ENCODE results near the gene NTN1.

Gene NTN1

DNA sequence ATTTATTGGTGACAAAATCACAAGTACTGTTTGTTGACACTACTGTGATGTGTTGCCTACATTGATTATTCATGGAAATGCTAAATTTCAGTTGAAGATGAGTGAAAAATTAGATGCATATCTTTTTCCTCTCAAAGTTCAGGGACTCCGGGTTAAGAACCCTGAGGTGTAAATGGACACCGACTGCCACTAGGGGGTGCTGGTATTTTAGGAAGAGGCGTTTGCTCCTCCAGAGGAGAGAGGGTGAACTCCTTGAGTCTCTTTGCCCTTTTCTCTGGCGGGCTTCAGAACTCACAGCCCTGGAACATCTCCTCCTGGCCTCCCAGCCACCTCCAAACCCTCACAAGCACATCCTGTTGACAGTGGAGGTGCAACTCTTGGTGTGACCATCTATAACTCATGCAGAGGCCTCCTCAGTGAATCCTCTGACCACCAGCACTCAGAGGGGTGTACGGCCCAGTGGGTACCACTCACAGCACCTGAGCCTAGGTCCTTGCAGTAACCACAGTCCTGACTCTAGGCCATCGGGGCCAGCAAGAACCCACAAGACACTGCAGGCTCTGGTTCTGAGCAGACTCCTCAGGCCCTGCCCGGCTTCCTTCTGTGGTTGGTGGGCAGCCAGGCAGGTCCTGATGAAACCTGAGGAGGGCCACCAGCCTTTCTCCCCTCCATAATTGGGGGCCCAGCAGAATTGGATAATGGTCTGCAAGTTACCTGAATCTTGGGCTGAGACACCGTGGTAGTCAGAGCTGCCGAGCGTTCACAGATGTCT, 29.6 kb upstream of the NTN1 start:
- no peak for DNase-seq (ENCODE audit: insufficient read length, low spot score)
- peak; percentile 48 for FAIRE-seq

DNA sequence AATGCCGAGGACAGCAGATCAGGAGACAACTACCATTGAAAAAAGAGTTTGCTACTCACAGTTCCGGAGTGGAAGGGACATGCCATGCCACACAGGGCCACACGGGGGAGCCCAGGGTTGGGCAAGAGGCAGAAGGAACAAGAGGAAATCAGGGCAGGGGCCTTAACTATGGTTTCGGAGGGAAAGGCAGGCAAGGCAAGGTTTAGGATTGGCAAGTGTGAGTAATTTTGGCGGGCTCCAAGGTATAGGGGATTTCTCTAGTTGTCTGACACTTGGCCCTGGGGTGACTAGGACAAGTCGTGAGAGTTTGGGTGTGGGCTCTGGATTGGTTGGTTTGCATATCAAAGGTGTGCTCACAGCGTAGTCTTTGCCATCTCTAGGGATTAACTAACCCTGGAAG, 27.0 kb upstream of the NTN1 start:
- DNase-seq (ENCODE audit: insufficient read length, low spot score) (no peak), FAIRE-seq (peak; percentile 33)
- TF ChIP-seq POLR2AphosphoS5 (IDR thresholded peaks at IDR 0.05; ENCODE audit: low read depth, low read length) (no peak), SPI1 (IDR thresholded peaks at IDR 0.05; ENCODE audit: low read depth, low read length) (no peak), POU2F2 (IDR thresholded peaks at IDR 0.05; ENCODE audit: low read depth, low read length) (0 out of 2 replicates have a peak, but pooled peaks have one; percentile 52), PAX5 (IDR thresholded peaks at IDR 0.05; ENCODE audit: insufficient read depth, low read length, severe bottlenecking) (no peak)

More for the DNA sequence above, 29.6 kb upstream of the NTN1 start:
- no peak for TF ChIP-seq TAF1 (IDR thresholded peaks at IDR 0.05; ENCODE audit: low read depth, low read length)
- TF ChIP-seq POLR2A (IDR thresholded peaks at IDR 0.05; ENCODE audit: low read depth, low read length): no peak
- TF ChIP-seq POLR2AphosphoS5 (IDR thresholded peaks at IDR 0.05; ENCODE audit: low read depth, low read length): no peak
- TF ChIP-seq SPI1 (IDR thresholded peaks at IDR 0.05; ENCODE audit: low read depth, low read length): no peak

DNA sequence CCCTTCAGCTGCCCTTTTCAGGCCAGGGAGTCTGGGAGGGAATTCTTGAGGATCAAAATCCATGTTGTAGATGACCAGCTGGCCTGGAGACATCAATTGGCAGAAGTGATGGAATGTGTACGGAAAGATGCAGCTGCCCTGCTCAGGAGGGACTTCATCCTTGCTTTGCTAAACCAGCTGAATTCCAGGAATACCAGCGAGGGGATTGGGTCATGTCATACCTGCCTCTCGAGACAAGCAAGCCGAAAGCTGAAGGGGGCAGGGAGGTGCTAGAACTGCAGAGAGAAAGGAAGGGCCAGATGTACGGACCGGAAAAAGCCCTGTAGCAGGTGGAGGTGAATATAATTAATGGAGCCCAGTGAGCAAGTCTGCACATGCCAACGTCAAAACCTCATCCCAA, 25.6 kb upstream of the NTN1 start:
- no peak for TF ChIP-seq POLR2A (IDR thresholded peaks at IDR 0.05; ENCODE audit: low read depth, low read length)
- no peak for TF ChIP-seq POU2F2 (IDR thresholded peaks at IDR 0.05; ENCODE audit: low read depth, low read length)
- TF ChIP-seq TAF1 (IDR thresholded peaks at IDR 0.05; ENCODE audit: low read depth, low read length): no peak
- no peak for TF ChIP-seq PAX5 (IDR thresholded peaks at IDR 0.05; ENCODE audit: insufficient read depth, low read length, severe bottlenecking)
- TF ChIP-seq SPI1 (IDR thresholded peaks at IDR 0.05; ENCODE audit: low read depth, low read length): no peak
- TF ChIP-seq POLR2AphosphoS5 (IDR thresholded peaks at IDR 0.05; ENCODE audit: low read depth, low read length): no peak
- peak; percentile 9 for FAIRE-seq
- no peak for DNase-seq (ENCODE audit: insufficient read length, low spot score)

DNA sequence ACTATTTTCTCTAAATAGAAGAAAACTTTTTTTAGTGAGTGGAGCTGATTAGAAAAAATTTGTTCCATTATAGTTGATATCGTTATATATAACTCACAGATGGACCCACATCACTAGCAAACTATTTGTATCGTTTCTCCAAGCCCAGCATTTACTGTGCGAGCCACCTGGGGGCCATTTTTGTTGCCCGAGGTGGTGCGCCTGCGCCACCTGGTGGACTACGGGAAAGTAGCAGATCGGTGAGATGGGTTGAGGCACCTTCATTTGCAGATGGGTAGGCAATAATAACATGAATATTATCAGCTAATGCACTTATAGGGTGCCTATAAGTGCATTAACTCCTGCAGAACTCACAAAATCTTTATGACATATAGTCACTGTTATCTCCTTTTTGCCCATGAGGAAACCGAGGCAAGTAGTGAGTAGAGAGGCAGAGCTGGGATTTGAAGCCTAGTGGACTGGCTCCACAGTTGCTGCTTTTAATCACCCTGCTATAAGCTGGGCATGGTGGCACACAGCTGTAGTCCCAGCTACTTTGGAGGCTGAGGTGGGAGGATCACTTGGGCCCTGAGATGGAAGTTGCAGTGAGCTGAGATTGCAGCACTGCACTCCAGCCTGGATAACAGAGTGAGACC, 23.2 kb upstream of the NTN1 start:
- DNase-seq (ENCODE audit: insufficient read length, low spot score): peak; percentile 61
- FAIRE-seq: peak; percentile 91

DNA sequence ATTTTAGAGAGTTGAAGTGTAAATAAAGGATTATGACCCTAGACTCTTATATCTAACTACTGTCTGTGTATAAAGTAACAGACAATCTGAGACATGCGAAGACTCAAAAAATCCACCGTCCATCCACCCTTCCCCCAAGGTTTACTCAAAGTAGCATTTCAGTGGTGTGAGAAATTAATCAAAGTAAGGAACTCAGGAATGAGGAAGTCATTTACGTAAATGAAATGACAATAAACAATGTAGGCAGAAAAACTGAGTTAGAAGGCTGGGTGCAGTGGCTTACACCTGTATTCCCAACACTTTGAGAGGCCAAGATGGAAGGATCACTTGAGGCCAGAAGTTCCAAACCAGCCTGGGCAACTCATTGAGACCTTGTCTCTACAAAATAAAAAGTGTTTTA, 19.8 kb upstream of the NTN1 start:
- FAIRE-seq: no peak
- TF ChIP-seq SPI1 (IDR thresholded peaks at IDR 0.05; ENCODE audit: low read depth, low read length): peak; percentile 79
- no peak for TF ChIP-seq POU2F2 (IDR thresholded peaks at IDR 0.05; ENCODE audit: low read depth, low read length)
- DNase-seq (ENCODE audit: insufficient read length, low spot score): no peak

More for the DNA sequence above, 23.2 kb upstream of the NTN1 start:
- TF ChIP-seq POU2F2 (IDR thresholded peaks at IDR 0.05; ENCODE audit: low read depth, low read length) (no peak), PAX5 (IDR thresholded peaks at IDR 0.05; ENCODE audit: insufficient read depth, low read length, severe bottlenecking) (no peak), SPI1 (IDR thresholded peaks at IDR 0.05; ENCODE audit: low read depth, low read length) (no peak), POLR2A (IDR thresholded peaks at IDR 0.05; ENCODE audit: low read depth, low read length) (no peak), POLR2AphosphoS5 (IDR thresholded peaks at IDR 0.05; ENCODE audit: low read depth, low read length) (no peak), TAF1 (IDR thresholded peaks at IDR 0.05; ENCODE audit: low read depth, low read length) (no peak)

DNA sequence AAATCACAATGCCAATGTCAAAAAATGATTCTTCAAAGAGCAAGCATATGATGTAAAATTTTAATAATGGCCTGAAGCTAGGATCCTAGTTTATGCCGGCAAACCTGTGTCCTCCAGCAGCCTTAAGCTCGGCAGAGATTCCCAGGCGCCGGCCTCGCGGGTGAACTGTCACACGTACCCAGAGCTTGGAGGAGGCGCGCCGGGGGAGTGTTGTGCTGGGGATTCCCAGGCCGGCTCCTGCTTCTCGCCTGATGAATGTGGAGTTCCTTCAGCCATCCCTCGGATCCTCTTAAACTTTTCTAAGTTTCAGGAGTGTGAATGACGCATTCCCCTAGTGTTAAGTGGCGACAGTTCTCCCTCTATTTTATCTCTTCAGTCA, 19.1 kb upstream of the NTN1 start:
- FAIRE-seq: no peak
- TF ChIP-seq TAF1 (IDR thresholded peaks at IDR 0.05; ENCODE audit: low read depth, low read length) (no peak), POLR2A (IDR thresholded peaks at IDR 0.05; ENCODE audit: low read depth, low read length) (no peak), POLR2AphosphoS5 (IDR thresholded peaks at IDR 0.05; ENCODE audit: low read depth, low read length) (no peak), POU2F2 (IDR thresholded peaks at IDR 0.05; ENCODE audit: low read depth, low read length) (no peak), SPI1 (IDR thresholded peaks at IDR 0.05; ENCODE audit: low read depth, low read length) (no peak), PAX5 (IDR thresholded peaks at IDR 0.05; ENCODE audit: insufficient read depth, low read length, severe bottlenecking) (no peak)
- no peak for DNase-seq (ENCODE audit: insufficient read length, low spot score)

DNA sequence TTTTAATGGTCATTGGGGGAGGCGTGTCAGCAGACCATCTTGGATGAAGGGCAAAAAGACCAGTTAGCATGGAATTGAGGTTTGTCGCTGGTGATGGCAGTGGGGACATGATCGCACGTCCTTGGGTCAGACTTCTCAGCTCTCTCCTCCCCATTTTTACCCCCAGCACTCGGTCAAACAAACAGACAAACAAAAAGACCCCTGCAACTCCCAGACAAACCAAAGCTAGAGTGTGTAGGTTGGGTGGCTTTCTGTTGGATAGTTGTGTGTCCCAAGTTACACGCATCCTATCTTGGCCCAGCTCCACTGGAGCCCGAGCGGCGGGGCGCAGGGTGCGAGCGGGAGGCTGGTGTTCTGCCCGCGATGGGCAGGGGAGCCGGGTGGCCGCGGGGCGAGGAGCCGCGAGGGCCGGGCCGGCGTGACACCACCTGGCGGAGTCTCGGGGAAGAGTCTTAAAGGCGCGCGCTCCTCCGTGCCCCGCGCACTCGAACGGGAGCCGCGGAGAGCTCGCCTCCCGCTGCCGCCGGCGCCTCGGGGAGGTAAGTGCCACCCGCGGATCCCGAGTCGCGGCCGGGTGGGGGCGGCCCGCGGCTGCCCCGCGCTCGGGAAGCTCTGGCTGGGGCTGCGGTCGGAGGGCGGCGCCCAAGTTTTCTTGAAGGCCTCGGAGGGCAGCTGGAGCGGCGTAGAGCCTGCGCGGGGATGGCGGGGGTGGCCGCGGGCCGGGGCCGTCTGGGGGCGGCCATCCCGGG, 18.5 kb upstream of the NTN1 start:
- DNase-seq (ENCODE audit: insufficient read length, low spot score) (peak; percentile 70), FAIRE-seq (peak; percentile 71)
- TF ChIP-seq POLR2A (IDR thresholded peaks at IDR 0.05; ENCODE audit: low read depth, low read length): no peak
- TF ChIP-seq PAX5 (IDR thresholded peaks at IDR 0.05; ENCODE audit: insufficient read depth, low read length, severe bottlenecking): no peak
- TF ChIP-seq POLR2AphosphoS5 (IDR thresholded peaks at IDR 0.05; ENCODE audit: low read depth, low read length): no peak
- no peak for TF ChIP-seq TAF1 (IDR thresholded peaks at IDR 0.05; ENCODE audit: low read depth, low read length)
- TF ChIP-seq SPI1 (IDR thresholded peaks at IDR 0.05; ENCODE audit: low read depth, low read length): no peak
- TF ChIP-seq POU2F2 (IDR thresholded peaks at IDR 0.05; ENCODE audit: low read depth, low read length): no peak

DNA sequence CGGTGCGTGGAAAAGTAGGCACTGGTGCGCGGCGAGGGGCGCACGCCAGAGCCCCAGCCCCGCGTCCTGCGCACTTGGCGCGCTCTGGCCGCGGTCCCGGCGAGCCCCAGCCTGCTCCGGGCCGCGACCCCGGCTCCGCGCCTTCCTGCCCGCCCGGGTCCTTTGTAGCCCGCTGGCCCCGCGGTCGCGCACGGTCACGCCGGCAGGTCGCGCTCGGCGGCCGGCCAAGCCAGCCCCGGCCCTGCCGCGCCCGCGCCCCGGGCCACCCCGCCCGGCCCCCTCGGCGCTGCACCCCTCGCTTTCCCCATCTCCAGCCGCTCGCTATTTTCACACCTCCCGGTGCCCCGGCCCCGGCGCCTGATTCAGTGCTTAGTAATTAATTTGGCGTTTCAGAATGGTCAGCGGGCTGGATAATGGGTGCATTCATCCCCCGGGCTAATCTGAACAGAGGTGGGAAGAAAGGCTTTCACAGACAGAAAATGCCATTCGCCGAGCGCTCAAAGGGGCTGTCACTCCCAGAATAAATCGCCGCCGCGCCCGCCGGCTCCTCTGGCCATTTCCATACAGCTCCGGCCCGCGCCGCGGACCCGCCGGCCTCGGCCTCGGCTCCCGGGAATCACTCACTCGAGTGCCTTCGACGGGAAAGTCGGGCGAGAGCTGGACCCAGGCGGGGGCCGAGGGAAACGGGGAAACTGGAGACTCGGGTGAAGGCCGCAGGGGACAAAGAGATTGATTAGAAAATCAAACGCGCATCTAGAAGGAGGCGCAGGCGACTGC, 17.8 kb upstream of the NTN1 start:
- FAIRE-seq: no peak

More for the DNA sequence above, 17.8 kb upstream of the NTN1 start:
- no peak for DNase-seq (ENCODE audit: insufficient read length, low spot score)
- no peak for TF ChIP-seq POLR2AphosphoS5 (IDR thresholded peaks at IDR 0.05; ENCODE audit: low read depth, low read length)
- no peak for TF ChIP-seq SPI1 (IDR thresholded peaks at IDR 0.05; ENCODE audit: low read depth, low read length)
- no peak for TF ChIP-seq TAF1 (IDR thresholded peaks at IDR 0.05; ENCODE audit: low read depth, low read length)
